Left lung (tissue), 10 donors: Measurements from ENCODE around the gene SHISA5. TPM values are rescaled to one million over a fixed set of nuclear protein-coding genes. Genes with fewer than 3 reads are reported as not detected.

Experiments
- ATAC-seq: fragments of 200-7000 bp; cut with Tn5 transposase; one replicate; pipeline ENCODE4 v1.9.1; 2020; ENCODE audit warnings: moderate library complexity
- DNase-seq, 4 donors: peaks; one replicate each; pipeline ENCODE4 v3.0.0-alpha.2; 2013 to 2020
- H3K27ac ChIP-seq, 2 donors: fragments of 200-600 bp; sonication (generic) in 1 of 2; one replicate each; pipeline versions ENCODE4 v1.5.0 to v1.8.0; 2020 to 2021
- H3K27me3 ChIP-seq, 2 donors: fragments of 200-600 bp; sonication (generic) in 1 of 2; one replicate each; pipeline versions ENCODE4 v1.5.0 to v1.8.0; 2020 to 2021
- H3K36me3 ChIP-seq, 2 donors: fragments of 200-600 bp; sonication (generic) in 1 of 2; one replicate each; pipeline versions ENCODE4 v1.5.0 to v1.8.0; 2020 to 2021
- H3K4me1 ChIP-seq, 2 donors: fragments of 200-600 bp; one replicate each; pipeline ENCODE4 v1.8.0; 2021
- H3K4me3 ChIP-seq, 2 donors: fragments of 200-600 bp; sonication (generic) in 1 of 2; one replicate each; pipeline versions ENCODE4 v1.5.0 to v1.8.0; 2020 to 2021; ENCODE audit warnings: mild to moderate bottlenecking in 1 of 2
- H3K9me3 ChIP-seq, 2 donors: fragments of 200-600 bp; sonication (generic) in 1 of 2; one replicate each; pipeline versions ENCODE4 v1.5.0 to v1.8.0; 2020 to 2021
- CTCF ChIP-seq, 2 donors: fragments of 200-600 bp; sonication (generic) in 1 of 2; IDR thresholded peaks; one replicate each; pipeline versions ENCODE4 v1.5.0 to v1.8.0; 2021; ENCODE audit warnings: antibody characterized with exemption in 2 of 2
- intact Hi-C, 2 donors: fragments of 100-400 bp; cut with DNase I; formaldehyde crosslinking; loops; one replicate each; pipeline versions ENCODE4 v1.11.2 to v1.14.2; 2022
- polyA plus RNA-seq, 6 donors: library from polyadenylated mRNA; unstranded; fragments of 120-200 nt; gene quantifications; one replicate each; pipeline ENCODE4 v1.2.1, GENCODE V29; 2013; ENCODE audit not compliant: insufficient read length in 6 of 6
- total RNA-seq, 2 donors: library from RNA; stranded (reverse); fragmentation: NEBNext Ultra II Directional; extraction: Animal tissue kit (Norgen Biotek cat#: 25700); gene quantifications; one replicate each; pipeline ENCODE4 v1.2.1, GENCODE V29; 2021
- donor health status: DM: no; HTN: yes; CAD: no.
- donor health status: DM: no; HTN: no; CAD: no.

Gene SHISA5
- total and polyA plus RNA-seq, 8 donors, result 99.2 to 206 (median 114) TPM

- Histone ChIP-seq H3K36me3 (peaks cover 0 to 40% of the 10 kb centered on the region in 2 donors), H3K27ac (peak overlapping the region in 1 of 2 donors; percentile 91), H3K4me1 (peaks cover 0 to 59% of the 10 kb centered on the region in 2 donors), H3K27me3 (no peaks in the 10 kb centered on the region), H3K9me3 (no peaks in the 10 kb centered on the region), H3K4me3 (no peak overlapping the region)
- TF ChIP-seq CTCF (IDR thresholded peaks at IDR 0.05), result no peak
- ATAC-seq (peak; percentile 30), DNase-seq (no peak)
- intact Hi-C loops, result no loop called here
These were observed 24.1 kb upstream of the SHISA5 start for GRCh38 chr3:48528048-48528447.

- H3K36me3 ChIP-seq, result peaks cover 0 to 57% of the 10 kb centered on the region in 2 donors
- H3K27me3 ChIP-seq, result no peaks in the 10 kb centered on the region
- TF ChIP-seq CTCF (IDR thresholded peaks at IDR 0.05), result no peak
- H3K4me1 ChIP-seq, result peaks cover 0 to 41% of the 10 kb centered on the region in 2 donors
- no peaks in the 10 kb centered on the region for H3K9me3 ChIP-seq
- no peak overlapping the region for H3K4me3 ChIP-seq
- no peak overlapping the region for H3K27ac ChIP-seq
- intact Hi-C loops, result no loop called here
- ATAC-seq, result no peak
- DNase-seq, result no peak
These were observed 21.0 kb upstream of the SHISA5 start for GRCh38 chr3:48524970-48525369.

GRCh38 chr3:48521635-48522034, 17.7 kb upstream of the SHISA5 start:
- peaks cover 0 to 8% of the 10 kb centered on the region in 2 donors for H3K4me1 ChIP-seq
- H3K36me3 ChIP-seq, result peaks cover 0 to 74% of the 10 kb centered on the region in 2 donors
- intact Hi-C loops, result no loop called here
- no peak overlapping the region for H3K27ac ChIP-seq
- H3K4me3 ChIP-seq, result no peak overlapping the region
- no peak for DNase-seq
- TF ChIP-seq CTCF (IDR thresholded peaks at IDR 0.05), result no peak
- ATAC-seq, result no peak
- no peaks in the 10 kb centered on the region for H3K9me3 ChIP-seq
- no peaks in the 10 kb centered on the region for H3K27me3 ChIP-seq

GRCh38 chr3:48519277-48519643, 15.3 kb upstream of the SHISA5 start:
- no peak overlapping the region for H3K4me3 ChIP-seq
- peaks cover 0 to 56% of the 10 kb centered on the region in 2 donors for H3K36me3 ChIP-seq
- ATAC-seq (no peak), DNase-seq (no peak)
- H3K4me1 ChIP-seq, result no peaks in the 10 kb centered on the region
- no peaks in the 10 kb centered on the region for H3K27me3 ChIP-seq
- H3K9me3 ChIP-seq, result no peaks in the 10 kb centered on the region
- intact Hi-C loops, result no loop called here
- no peak for TF ChIP-seq CTCF (IDR thresholded peaks at IDR 0.05)
- no peak overlapping the region for H3K27ac ChIP-seq

- DNase-seq, result no peak
- H3K4me3 ChIP-seq, result no peak overlapping the region
- TF ChIP-seq CTCF (IDR thresholded peaks at IDR 0.05), result no peak
- no peaks in the 10 kb centered on the region for H3K9me3 ChIP-seq
- H3K27ac ChIP-seq, result no peak overlapping the region
- ATAC-seq, result peak; percentile 34
- peaks cover 0 to 55% of the 10 kb centered on the region in 2 donors for H3K36me3 ChIP-seq
- intact Hi-C loops, result no loop called here
- H3K27me3 ChIP-seq, result no peaks in the 10 kb centered on the region
- H3K4me1 ChIP-seq, result no peaks in the 10 kb centered on the region
These were observed 14.8 kb upstream of the SHISA5 start for GRCh38 chr3:48518638-48519276.
